ENCODE measurements around the gene PROK1.

Gene PROK1

GRCh38 chr1:110466646-110467280 lies 15.8 kb downstream of the PROK1 start:
- DNase-seq = no peak

GRCh38 chr1:110471131-110471530 lies 20.2 kb downstream of the PROK1 start:
- DNase-seq = no peak

GRCh38 chr1:110472546-110472945 lies 21.6 kb downstream of the PROK1 start:
- DNase-seq = no peak

GRCh38 chr1:110474444-110474843 lies 23.5 kb downstream of the PROK1 start:
- DNase-seq = no peak

- DNase-seq = peak; percentile 74
These were observed 24.5 kb downstream of the PROK1 start for GRCh38 chr1:110475362-110476027.

- no peak for DNase-seq
These were observed 25.2 kb downstream of the PROK1 start for GRCh38 chr1:110476028-110476765.

- DNase-seq = no peak
These were observed 26.1 kb downstream of the PROK1 start for GRCh38 chr1:110477041-110477440.

GRCh38 chr1:110477445-110477957 lies 26.6 kb downstream of the PROK1 start:
- peak; percentile 67 for DNase-seq

GRCh38 chr1:110477967-110478640 lies 27.2 kb downstream of the PROK1 start:
- no peak for DNase-seq

- no peak for DNase-seq
These were observed 27.9 kb downstream of the PROK1 start for GRCh38 chr1:110478886-110479285.

GRCh38 chr1:110480356-110481096 lies 29.6 kb downstream of the PROK1 start:
- DNase-seq = no peak

GRCh38 chr1:110481968-110482623 lies 31.1 kb downstream of the PROK1 start:
- no peak for DNase-seq

GRCh38 chr1:110482662-110483307 lies 31.8 kb downstream of the PROK1 start:
- DNase-seq = no peak

GRCh38 chr1:110483308-110483685 lies 32.3 kb downstream of the PROK1 start:
- DNase-seq = no peak

GRCh38 chr1:110484801-110485200 lies 33.9 kb downstream of the PROK1 start:
- no peak for DNase-seq

GRCh38 chr1:110485725-110486124 lies 34.8 kb downstream of the PROK1 start:
- no peak for DNase-seq

- DNase-seq = no peak
These were observed 36.8 kb downstream of the PROK1 start for GRCh38 chr1:110487726-110488125.

GRCh38 chr1:110488161-110488560 lies 37.2 kb downstream of the PROK1 start:
- DNase-seq = no peak

- no peak for DNase-seq
These were observed 37.9 kb downstream of the PROK1 start for GRCh38 chr1:110488867-110489266.

GRCh38 chr1:110489406-110489805 lies 38.5 kb downstream of the PROK1 start:
- no peak for DNase-seq

- no peak for DNase-seq
These were observed 39.1 kb downstream of the PROK1 start for GRCh38 chr1:110489973-110490542.

Measured in islet precursor cell (in vitro differentiated cells).